Spleen (tissue), 11 donors: Measurements from ENCODE around the gene WNT2. TPM values are rescaled to one million over a fixed set of nuclear protein-coding genes. Genes with fewer than 3 reads are reported as not detected.

Experiments
- DNase-seq: peaks from one replicate; pipeline ENCODE4 v3.0.0-alpha.2; 2020
- H3K27ac ChIP-seq, 8 donors: fragments of 200-600 bp; sonication (generic) in 7 of 8; 1 replicate in 4 of 8; 2 replicates in 4 of 8; pipeline versions ENCODE4 v1.5.0 to v1.8.0; 2016 to 2021; ENCODE audit warnings: inconsistent platforms in 4 of 8, mild to moderate bottlenecking in 4 of 8, moderate library complexity in 1 of 8
- H3K27me3 ChIP-seq, 7 donors: fragments of 200-600 bp; sonication (generic) in 6 of 7; replicated peaks in 1 of 7; 1 replicate in 4 of 7; 2 replicates in 3 of 7; pipeline versions ENCODE4 v1.5.0 to v1.8.0; 2016 to 2021; ENCODE audit warnings: inconsistent platforms in 3 of 7, mild to moderate bottlenecking in 1 of 7
- H3K36me3 ChIP-seq, 6 donors: fragments of 200-600 bp; sonication (generic) in 5 of 6; 1 replicate in 4 of 6; 2 replicates in 2 of 6; pipeline versions ENCODE4 v1.5.0 to v1.8.0; 2016 to 2021; ENCODE audit warnings: inconsistent platforms in 2 of 6
- H3K4me1 ChIP-seq, 6 donors: fragments of 200-600 bp; sonication (generic) in 5 of 6; 1 replicate in 3 of 6; 2 replicates in 3 of 6; pipeline versions ENCODE4 v1.5.0 to v1.8.0; 2016 to 2021; ENCODE audit warnings: inconsistent platforms in 3 of 6
- H3K4me3 ChIP-seq, 8 donors: fragments of 200-600 bp; sonication (generic) in 7 of 8; 1 replicate in 4 of 8; 2 replicates in 4 of 8; pipeline versions ENCODE4 v1.5.0 to v1.8.0; 2016 to 2021; ENCODE audit warnings: inconsistent platforms in 4 of 8, mild to moderate bottlenecking in 4 of 8, moderate library complexity in 2 of 8
- H3K9me3 ChIP-seq, 8 donors: fragments of 200-600 bp; sonication (generic) in 7 of 8; 1 replicate in 4 of 8; 2 replicates in 4 of 8; pipeline versions ENCODE4 v1.5.0 to v1.8.0; 2016 to 2021; ENCODE audit warnings: inconsistent platforms in 4 of 8
- CTCF ChIP-seq, 11 experiments: fragments of 200-600 bp in 7 of 11; fragments of 450-650 bp in 4 of 11; sonication (generic) in 4 of 11; IDR thresholded peaks in 8 of 11; conservative IDR thresholded peaks in 3 of 11; 1 replicate in 7 of 11; 2 replicates in 4 of 11; pipeline versions ENCODE4 v1.4.0 to v1.8.0; 2016 to 2021; ENCODE audit warnings: antibody characterized with exemption in 11 of 11, inconsistent platforms in 4 of 11, mild to moderate bottlenecking in 1 of 11
- POLR2A ChIP-seq, 3 donors: fragments of 450-650 bp; IDR thresholded peaks; one replicate each; pipeline ENCODE4 v1.5.1; 2017; ENCODE audit warnings: antibody characterized with exemption in 3 of 3, mild to moderate bottlenecking in 1 of 3
- POLR2AphosphoS5 ChIP-seq, 3 donors: sonication (generic); formaldehyde crosslinking; IDR thresholded peaks; one replicate each; pipeline ENCODE4 v1.5.1; 2017; ENCODE audit warnings: antibody characterized with exemption in 3 of 3
- WGBS, 5 donors: extraction: QIAGEN DNeasy Blood & Tissue Kit in 3 of 5; methylation state at CpG; one replicate each; pipeline versions ENCODE4 v1.1.5 to v1.1.7; 2013 to 2018; 5-methylcytosine and 5-hydroxymethylcytosine counted together
- intact Hi-C: fragments of 100-400 bp; cut with DNase I; formaldehyde crosslinking; loops from one replicate; pipeline ENCODE4 v1.15.0; 2023; ENCODE audit warnings: low total_unique reads
- polyA plus RNA-seq, 3 donors: library from polyadenylated mRNA; stranded (reverse); fragments of 200-250 nt; gene quantifications; one replicate each; pipeline ENCODE4 v1.2.1, GENCODE V29; 2013
- total RNA-seq, 7 donors: library from RNA; depleted of rRNA in 3 of 7; stranded (reverse); fragments of >200 nt in 3 of 7; fragmentation: NEBNext Ultra II Directional in 4 of 7; extraction: Animal tissue kit (Norgen Biotek cat#: 25700) in 4 of 7; gene quantifications; one replicate each; pipeline versions ENCODE4 v1.1.0 to v1.2.1, GENCODE V29; 2016 to 2021
- donor health status: healthy with polysubstance abuse.
- donor health status: DM: no; HTN: no; CAD: no; lungs with moderate emphysema.
- donor health status: DM: no; HTN: no; CAD: no.
- donor health status: Bipolar disorder and iron deficiency.
- donor health status: healthy.
- donor health status: DM: no; HTN: no; CAD: no.
- donor health status: DM: yes; HTN: yes; CAD: no.

Gene WNT2
- total and polyA plus RNA-seq, 10 donors = 0.22 to 6.2 (median 2.1) TPM

- no peak for DNase-seq
- intact Hi-C loops = no loop called here
- WGBS, 5 donors = 63 to 85% (median 76%) methylated on average over 1 of the region's 1 CpG
Observed at GRCh38 chr7:117350027-117350426, 27.2 kb upstream of the WNT2 start.

GRCh38 chr7:117349570-117349969 lies 26.7 kb upstream of the WNT2 start:
- no peak for DNase-seq
- 72 to 95% (median 86%) methylated on average over 2 of the region's 2 CpGs for WGBS, 5 donors
- H3K4me3 ChIP-seq = no peak overlapping the region
- TF ChIP-seq POLR2A (IDR thresholded peaks at IDR 0.05) (no peak), CTCF (IDR thresholded peaks at IDR 0.05 in 8 of 11, conservative IDR thresholded peaks at IDR 0.05 in 3 of 11) (no peak)
- H3K4me1 ChIP-seq = no peaks in the 10 kb centered on the region
- H3K36me3 ChIP-seq = no peaks in the 10 kb centered on the region
- H3K9me3 ChIP-seq = no peaks in the 10 kb centered on the region
- H3K27me3 ChIP-seq = peaks cover 0 to 8% (median 0%) of the 10 kb centered on the region in 7 donors
- H3K27ac ChIP-seq = no peak overlapping the region
- intact Hi-C loops = no loop called here

More at GRCh38 chr7:117350027-117350426, 27.2 kb upstream of the WNT2 start:
- Histone ChIP-seq H3K36me3 (no peaks in the 10 kb centered on the region), H3K4me1 (no peaks in the 10 kb centered on the region), H3K27ac (no peak overlapping the region), H3K27me3 (peaks cover 0 to 8% (median 0%) of the 10 kb centered on the region in 7 donors), H3K4me3 (no peak overlapping the region), H3K9me3 (no peaks in the 10 kb centered on the region)
- no peak for TF ChIP-seq POLR2A (IDR thresholded peaks at IDR 0.05)
- TF ChIP-seq POLR2AphosphoS5 (IDR thresholded peaks at IDR 0.05) = no peak
- no peak for TF ChIP-seq CTCF (IDR thresholded peaks at IDR 0.05 in 8 of 11, conservative IDR thresholded peaks at IDR 0.05 in 3 of 11)

GRCh38 chr7:117347962-117348672 lies 25.3 kb upstream of the WNT2 start:
- Histone ChIP-seq H3K9me3 (no peaks in the 10 kb centered on the region), H3K4me3 (no peak overlapping the region), H3K36me3 (no peaks in the 10 kb centered on the region), H3K27me3 (peaks cover 0 to 8% (median 0%) of the 10 kb centered on the region in 7 donors), H3K27ac (no peak overlapping the region), H3K4me1 (no peaks in the 10 kb centered on the region)
- TF ChIP-seq CTCF (IDR thresholded peaks at IDR 0.05 in 8 of 11, conservative IDR thresholded peaks at IDR 0.05 in 3 of 11) = no peak
- TF ChIP-seq POLR2A (IDR thresholded peaks at IDR 0.05) = no peak
- TF ChIP-seq POLR2AphosphoS5 (IDR thresholded peaks at IDR 0.05) = no peak
- 78 to 87% (median 83%) methylated on average over 6 to 7 of the region's 7 CpGs for WGBS, 5 donors
- intact Hi-C loops = no loop called here
- DNase-seq = no peak

GRCh38 chr7:117347480-117347879 lies 24.6 kb upstream of the WNT2 start:
- intact Hi-C loops = no loop called here
- WGBS, 5 donors = 81 to 89% (median 84%) methylated on average over 6 of the region's 6 CpGs
- TF ChIP-seq POLR2A (IDR thresholded peaks at IDR 0.05) (no peak), CTCF (IDR thresholded peaks at IDR 0.05 in 8 of 11, conservative IDR thresholded peaks at IDR 0.05 in 3 of 11) (no peak), POLR2AphosphoS5 (IDR thresholded peaks at IDR 0.05) (no peak)

More at GRCh38 chr7:117347480-117347879, 24.6 kb upstream of the WNT2 start:
- no peak for DNase-seq
- Histone ChIP-seq H3K27ac (no peak overlapping the region), H3K27me3 (peaks cover 0 to 8% (median 0%) of the 10 kb centered on the region in 7 donors), H3K4me1 (no peaks in the 10 kb centered on the region), H3K4me3 (no peak overlapping the region), H3K9me3 (no peaks in the 10 kb centered on the region), H3K36me3 (no peaks in the 10 kb centered on the region)
